SK-MEL-5 (cell line): Measurements from ENCODE around the gene SP140L. TPM values are rescaled to one million over a fixed set of nuclear protein-coding genes. Genes with fewer than 3 reads are reported as not detected.
"Not testable (repeated sequence)": the region's sequence is repeated elsewhere in the genome, so short reads cannot be mapped to it uniquely, and the experiment has no call there.

ENCODE experiments used
- DNase-seq: peaks from one replicate; pipeline ENCODE4 v3.0.0-alpha.2; 2016; ENCODE audit warnings: low read depth, low spot score
- in situ Hi-C: cut with HindIII; loops from 2 replicates; pipeline ENCODE4 v1.10.0; 2016; ENCODE audit warnings: low sequenced_read_pairs, high pct_unique_total_duplicates, low pct_unique_long_range_greater_than_20kb
- total RNA-seq: library from RNA; depleted of rRNA; stranded (reverse); fragments of >200 nt; shearing (Covaris generic); gene quantifications from 2 replicates; pipeline ENCODE4 v1.2.3, GENCODE V29; 2014; rRNA removed

The SP140L gene
- total RNA-seq, 1 experiment from 2014 or later = 0.87 TPM

- no peak for DNase-seq
These were observed 107.8 kb downstream of the SP140L start for GRCh38 chr2:230434677-230435324.

GRCh38 chr2:230435431-230435830 lies 108.4 kb downstream of the SP140L start:
- no peak for DNase-seq
- in situ Hi-C loops = no loop called here

More at GRCh38 chr2:230434677-230435324, 107.8 kb downstream of the SP140L start:
- in situ Hi-C loops = no loop called here

GRCh38 chr2:230439121-230439520 lies 112.1 kb downstream of the SP140L start:
- in situ Hi-C loops, DNase-seq: not testable (repeated sequence)

- no peak for DNase-seq
- in situ Hi-C loops = no loop called here
These were observed 112.6 kb downstream of the SP140L start for GRCh38 chr2:230439590-230439989.

- DNase-seq = no peak
- in situ Hi-C loops = no loop called here
These were observed 114.4 kb downstream of the SP140L start for GRCh38 chr2:230441227-230441897.

GRCh38 chr2:230443541-230443940 lies 116.5 kb downstream of the SP140L start:
- in situ Hi-C loops = no loop called here
- no peak for DNase-seq

- in situ Hi-C loops = no loop called here
- no peak for DNase-seq
These were observed 117.8 kb downstream of the SP140L start for GRCh38 chr2:230444832-230445231.

- no peak for DNase-seq
- in situ Hi-C loops = no loop called here
These were observed 120.0 kb downstream of the SP140L start for GRCh38 chr2:230447036-230447435.

GRCh38 chr2:230447455-230448451 lies 120.8 kb downstream of the SP140L start:
- in situ Hi-C loops = no loop called here
- no peak for DNase-seq

GRCh38 chr2:230449901-230450467 lies 123.0 kb downstream of the SP140L start:
- in situ Hi-C loops = no loop called here
- no peak for DNase-seq

- in situ Hi-C loops = no loop called here
- no peak for DNase-seq
These were observed 126.0 kb downstream of the SP140L start for GRCh38 chr2:230453006-230453405.

Other genes with a start within 250 kb of the SP140L start
- gene SP110, start 107.2 kb upstream of the SP140L start, total RNA-seq = 16.0 and 16.4 TPM in 2 replicates
- not detected in 2 replicates for gene SP140, start 101.5 kb upstream of the SP140L start, total RNA-seq
- gene SP100, start 89.0 kb downstream of the SP140L start, total RNA-seq = 43.2 and 44.3 TPM in 2 replicates